Activated T-cell treated with anti-CD3 and anti-CD28 coated beads for 24 hours (primary cell): ENCODE results near the gene SFXN5.

ENCODE experiments used
- DNase-seq: peaks from one replicate; pipeline ENCODE4 v3.0.0-alpha.2; 2020; ENCODE audit warnings: low read depth

Gene SFXN5

GRCh38 chr2:73018188-73018825, 53.2 kb downstream of the SFXN5 start:
- no peak for DNase-seq

- DNase-seq: no peak
Measured at GRCh38 chr2:73013936-73014335, 57.6 kb downstream of the SFXN5 start.

DNA sequence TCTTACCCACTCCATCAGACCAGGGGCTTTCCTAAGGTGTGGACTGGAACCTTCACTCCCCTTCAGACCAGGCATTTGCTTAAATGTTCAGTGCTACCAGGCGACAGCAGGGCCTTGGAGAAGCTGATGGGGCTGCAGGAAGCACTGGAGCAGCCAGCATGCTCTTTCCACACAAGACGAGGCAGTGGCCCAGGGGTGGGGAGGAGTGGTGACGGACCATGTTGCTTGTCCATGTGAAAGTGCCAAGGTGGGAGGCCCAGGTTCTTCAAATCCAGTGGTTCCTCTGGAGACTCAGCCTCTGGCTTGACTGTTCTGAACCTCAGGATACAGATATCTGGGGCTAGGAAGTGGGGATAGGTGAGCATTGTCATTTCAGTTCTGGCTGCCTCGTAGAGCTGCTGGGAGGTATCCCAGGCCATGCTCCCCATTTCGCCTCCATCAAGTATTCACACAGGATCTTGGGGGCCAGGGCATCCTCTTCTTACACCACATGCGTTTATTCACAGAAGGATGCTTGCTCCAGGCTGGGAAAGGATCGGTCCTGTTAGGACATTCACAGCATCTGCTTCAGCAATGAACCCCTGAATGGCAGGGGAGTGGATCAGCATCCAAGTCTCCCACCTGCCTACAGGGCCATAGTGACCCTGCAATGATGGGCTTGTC, 62.2 kb downstream of the SFXN5 start:
- no peak for DNase-seq

DNA sequence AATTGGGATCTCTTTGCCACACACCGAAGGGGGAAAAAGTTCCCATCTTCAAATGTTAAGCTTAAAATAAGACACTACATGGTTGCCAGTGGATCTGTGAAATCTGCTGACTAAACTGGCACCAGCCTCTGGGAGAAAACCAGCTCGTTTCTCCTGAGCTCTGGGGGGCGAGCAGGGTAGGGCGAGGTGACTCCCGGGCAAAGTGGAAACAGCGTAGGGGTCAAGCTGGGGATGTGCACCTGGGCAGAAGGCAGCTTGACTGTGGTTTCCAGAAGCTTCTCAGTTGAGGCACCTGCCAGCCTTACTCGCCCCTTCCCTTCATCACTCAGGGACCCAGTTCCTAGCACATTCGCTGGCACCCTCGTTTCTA, 62.8 kb downstream of the SFXN5 start:
- DNase-seq: no peak

- no peak for DNase-seq
Measured at GRCh38 chr2:73007991-73008765, 63.3 kb downstream of the SFXN5 start.

DNA sequence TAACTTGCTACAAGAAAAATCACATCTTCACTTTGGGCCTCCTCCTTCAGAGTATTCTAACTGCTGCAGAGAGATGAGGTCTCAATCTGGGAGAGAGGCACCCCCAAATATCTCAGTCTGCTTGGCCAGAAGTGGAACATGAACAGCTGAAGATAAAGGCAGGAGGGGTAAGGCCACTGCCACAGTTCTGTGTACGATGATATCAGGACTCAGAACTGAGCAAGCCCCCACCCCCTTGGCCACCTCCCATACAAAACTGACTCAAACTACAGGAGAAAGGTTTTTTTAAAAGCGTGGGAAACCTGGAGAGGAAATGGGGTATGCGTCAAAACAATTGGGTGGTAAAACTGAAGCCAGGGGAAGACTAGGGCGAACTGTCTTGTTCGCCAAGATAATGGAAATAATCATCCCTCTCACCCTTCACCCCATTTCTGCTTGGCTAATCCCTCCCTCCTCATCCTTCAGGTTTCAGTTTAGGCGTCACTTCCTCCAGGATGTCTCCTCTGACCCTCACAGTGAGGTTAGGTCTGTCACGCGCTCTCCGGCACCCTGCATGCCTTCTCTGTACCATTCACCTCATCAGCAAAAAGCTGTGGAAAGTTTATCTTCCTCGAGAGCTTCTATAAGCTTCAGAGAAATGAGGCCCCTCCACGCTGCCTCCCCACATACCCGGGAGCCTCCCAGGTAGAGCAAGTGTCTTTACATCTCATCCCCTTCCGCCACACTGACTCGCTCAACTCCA, 64.4 kb downstream of the SFXN5 start:
- DNase-seq: no peak

- DNase-seq: no peak
Measured at GRCh38 chr2:73004889-73005596, 66.5 kb downstream of the SFXN5 start.

GRCh38 chr2:73004466-73004865, 67.0 kb downstream of the SFXN5 start:
- no peak for DNase-seq

DNA sequence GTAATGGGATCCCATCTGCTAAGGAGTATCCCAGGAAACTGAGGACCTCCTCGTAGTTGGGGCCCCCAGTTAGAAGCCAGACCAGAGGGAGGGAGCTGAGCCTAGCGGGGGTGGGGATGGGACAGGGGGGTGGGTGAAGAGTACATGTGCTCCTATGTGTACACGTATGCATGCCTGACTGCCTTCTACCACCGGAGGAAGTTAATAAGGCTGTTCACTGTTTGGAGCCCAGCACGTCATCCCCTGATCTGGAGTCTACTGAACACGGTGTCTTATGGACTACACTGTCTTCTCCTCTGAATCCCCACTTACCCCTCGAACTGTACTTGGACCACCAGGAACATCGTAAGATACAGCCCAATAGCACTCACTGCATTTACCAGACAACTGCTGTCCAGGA, 68.5 kb downstream of the SFXN5 start:
- DNase-seq: no peak

DNA sequence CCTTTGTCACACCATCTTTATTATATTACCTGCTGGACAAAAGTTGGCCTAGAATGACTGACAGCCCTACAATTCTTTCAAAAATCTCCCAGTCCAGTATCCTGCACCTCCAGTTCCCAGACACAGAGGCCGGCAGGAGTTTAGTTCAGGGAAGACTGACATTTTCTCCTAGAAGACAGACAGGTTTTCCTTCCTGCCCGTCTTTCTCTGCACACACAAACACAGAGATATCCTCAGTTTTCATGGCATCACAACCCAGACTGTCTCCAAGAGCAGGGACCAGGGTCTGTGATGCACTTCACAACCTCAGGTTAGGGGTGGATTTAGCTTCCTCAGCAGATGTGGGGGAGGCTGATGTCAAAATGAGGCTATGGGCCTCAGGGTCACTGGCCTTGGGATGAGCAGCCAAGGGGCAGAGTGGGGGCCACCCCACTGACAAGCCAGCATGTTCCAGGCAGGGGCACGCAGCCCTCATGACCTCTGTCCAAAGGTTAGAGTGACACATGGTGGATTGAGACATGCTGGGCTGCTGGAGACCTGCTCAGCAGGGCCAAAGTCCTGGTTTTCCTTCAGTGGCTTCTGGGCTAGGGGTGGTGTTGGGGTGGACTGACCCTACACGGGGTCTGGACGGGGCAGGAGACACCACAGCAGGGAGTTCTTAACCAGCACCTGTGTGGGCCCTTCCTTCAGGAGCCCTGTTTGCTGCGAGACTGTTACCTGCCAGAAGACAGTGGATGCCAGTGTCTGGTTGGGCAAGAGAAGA, 70.5 kb downstream of the SFXN5 start:
- DNase-seq: no peak

GRCh38 chr2:72999729-73000725, 71.5 kb downstream of the SFXN5 start:
- DNase-seq: no peak

DNA sequence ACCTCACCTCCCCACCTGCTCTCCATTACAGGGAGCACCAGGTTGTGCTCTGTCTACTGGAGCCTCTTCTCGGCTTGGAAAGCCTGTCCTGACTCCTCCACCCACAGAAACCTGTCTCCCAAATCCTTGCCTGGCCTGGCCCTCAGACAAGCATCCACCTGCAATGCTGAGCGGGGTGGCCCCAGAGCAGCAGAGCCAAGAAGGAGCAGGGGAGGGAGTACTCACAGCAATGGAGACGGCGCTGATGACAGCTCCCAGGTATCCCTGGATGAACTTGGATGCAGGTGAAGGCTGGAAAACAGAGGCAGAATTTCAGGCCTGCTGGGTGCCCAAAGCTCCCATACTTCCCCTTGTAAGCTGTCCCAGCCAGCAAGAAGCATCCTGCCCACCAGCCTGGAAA, 72.8 kb downstream of the SFXN5 start:
- no peak for DNase-seq

DNA sequence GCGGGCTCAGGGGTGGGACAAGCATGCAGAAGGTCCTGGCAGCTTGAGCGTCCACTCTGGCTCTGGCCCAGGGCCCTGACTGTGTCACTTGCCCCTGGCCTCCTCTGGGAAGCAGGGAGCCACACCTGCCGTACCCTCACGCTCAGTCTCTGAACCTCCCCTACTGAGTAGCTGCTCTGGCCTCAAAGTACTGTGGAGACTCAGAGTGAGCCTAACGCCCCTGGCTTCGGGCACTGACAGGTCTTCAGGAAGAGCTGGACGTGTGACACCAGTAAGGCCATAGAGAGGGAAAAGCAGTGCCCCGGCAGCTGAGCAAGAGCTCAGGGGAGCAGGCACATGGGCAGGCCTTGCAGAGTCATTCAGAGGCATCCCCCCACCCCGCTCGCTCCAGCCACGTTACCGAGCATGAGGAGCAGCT, 73.3 kb downstream of the SFXN5 start:
- DNase-seq: no peak

DNA sequence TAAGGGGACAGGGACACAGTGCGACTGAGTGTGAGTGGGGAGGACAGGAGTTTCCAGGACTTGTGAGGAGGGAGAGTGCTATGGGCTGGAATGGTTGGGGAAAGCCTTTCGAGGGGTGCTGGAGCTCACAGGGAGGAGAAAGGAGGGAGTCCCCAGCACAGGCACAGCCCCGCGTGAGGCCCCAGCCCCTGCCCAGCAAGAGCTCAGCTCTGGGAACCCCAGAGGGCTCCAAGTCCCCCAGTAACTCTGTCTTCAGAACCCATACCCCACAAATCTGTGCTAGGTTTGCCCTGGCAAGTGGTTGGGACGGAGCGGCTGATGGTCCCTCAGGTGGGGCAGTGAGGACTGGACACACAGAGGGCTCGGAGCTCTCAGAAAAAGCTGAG, 75.4 kb downstream of the SFXN5 start:
- no peak for DNase-seq

- DNase-seq: no peak
Measured at GRCh38 chr2:72995430-72996116, 75.9 kb downstream of the SFXN5 start.

- no peak for DNase-seq
Measured at GRCh38 chr2:72994991-72995380, 76.5 kb downstream of the SFXN5 start.

DNA sequence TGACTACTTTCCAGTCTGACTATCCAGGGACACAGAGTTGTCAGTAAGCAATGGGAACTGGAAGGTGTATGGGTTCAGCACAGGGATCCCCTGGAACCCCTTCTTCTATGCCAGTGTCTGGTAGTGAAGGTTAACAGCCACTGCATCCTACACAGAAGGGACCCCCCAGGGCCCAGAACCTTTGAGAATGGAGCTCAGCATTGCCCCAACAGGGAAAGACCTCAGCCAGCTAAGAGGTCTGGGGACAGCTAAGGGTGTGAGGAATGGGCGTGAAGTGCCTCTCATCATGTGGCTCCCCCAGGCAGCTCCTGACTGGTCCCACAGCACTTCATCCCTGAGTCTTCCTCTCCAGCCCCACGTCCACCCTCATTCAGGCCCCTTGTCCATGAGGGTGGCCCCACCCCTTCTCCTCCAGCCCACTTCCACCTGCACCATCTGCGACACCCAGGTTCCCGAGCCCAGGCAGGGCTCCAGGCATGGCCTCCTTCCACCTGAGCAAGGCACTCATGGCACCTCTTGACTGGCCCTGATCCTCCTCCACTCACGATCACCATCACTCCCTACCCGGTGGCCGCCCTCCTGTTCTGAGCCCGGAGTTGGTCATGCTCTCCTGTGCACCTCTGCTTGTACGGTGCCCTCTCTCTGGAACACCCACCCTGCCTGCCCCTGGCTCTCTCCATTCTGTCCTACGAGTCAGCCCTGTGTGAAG, 77.1 kb downstream of the SFXN5 start:
- DNase-seq: no peak

DNA sequence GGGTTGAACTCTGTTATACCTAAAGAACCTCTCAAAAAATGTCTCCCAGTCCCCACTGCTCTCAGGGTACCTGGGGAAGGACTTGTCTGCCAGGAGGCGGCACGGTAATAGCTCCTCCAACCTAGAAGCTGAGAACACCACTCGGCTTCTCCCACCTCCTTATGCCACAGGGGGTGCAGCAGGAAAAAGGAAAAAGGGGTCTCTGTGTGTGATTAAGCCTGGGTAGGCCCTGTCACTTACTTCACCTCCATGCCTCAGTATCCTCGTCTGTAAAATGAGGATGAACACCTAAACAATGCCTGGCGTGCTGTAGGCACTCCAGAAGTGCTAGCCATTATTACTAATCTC, 77.6 kb downstream of the SFXN5 start:
- no peak for DNase-seq
